HCT116 (cell line): ENCODE data around the gene GNB1L. TPM values are rescaled to one million over a fixed set of nuclear protein-coding genes. Genes with fewer than 3 reads are reported as not detected.

Source experiments
- ATAC-seq: fragments of 200-7000 bp; cut with Tn5 transposase; 2 replicates; pipeline ENCODE4 v1.9.1; 2020; ENCODE audit warnings: mild to moderate bottlenecking, moderate library complexity
- BruUV-seq: library from RNA; stranded (reverse); fragments of 400-500 nt; replicated peaks from 2 replicates; lab custom pipeline; 2021; lab: Mats Ljungman, UMichigan
- CTCF ChIA-PET: fragments of 300-600 bp; sonication (Branson Sonifier 250); formaldehyde crosslinking; loops from one replicate; lab custom pipeline; 2021; ENCODE audit warnings: antibody characterized with exemption; lab: Charles Lee
- POLR2A ChIA-PET: fragments of 300-600, 350-600 bp; sonication (Branson Sonifier 250); formaldehyde crosslinking; loops from one replicate; lab custom pipeline; 2021; ENCODE audit warnings: antibody characterized with exemption; lab: Charles Lee
- RAD21 ChIA-PET, 2 experiments: fragments of 300-600 bp; sonication (Branson Sonifier 250); formaldehyde crosslinking; loops; one replicate each; lab custom pipeline; 2023; ENCODE audit warnings: low total read pairs in 2 of 2; ENCODE audit not compliant: uncharacterized antibody in 2 of 2, unreplicated experiment in 2 of 2, low non-redundant PET in 1 of 2; lab: Charles Lee
- DNase-seq: peaks from one replicate; pipeline ENCODE4 v3.0.0-alpha.2; 2010; ENCODE audit warnings: low read depth, low spot score
- H2AFZ ChIP-seq: fragments of 200-600 bp; shearing (Covaris generic), sonication (generic); 2 replicates; pipeline ENCODE4 v1.6.1; 2017; ENCODE audit warnings: low read depth, mixed run types, mixed read lengths, antibody characterized with exemption, low read length; ENCODE audit not compliant: poor library complexity, severe bottlenecking
- H3K27ac ChIP-seq: 2 replicates; pipeline ENCODE4 v1.5.1; 2012; ENCODE audit warnings: low read depth, low read length
- H3K27me3 ChIP-seq: fragments of 200-600 bp; sonication (generic); 2 replicates; pipeline ENCODE4 v1.6.1; 2016; ENCODE audit warnings: mixed run types, low read length, mixed read lengths; ENCODE audit not compliant: insufficient read depth
- H3K36me3 ChIP-seq, 2 experiments: fragments of 200-500 bp in 1 of 2; fragments of 200-600 bp in 1 of 2; sonication (Bioruptor generic) in 1 of 2; sonication (generic) in 1 of 2; 2 replicates each; pipeline versions ENCODE4 v1.5.1 to v1.6.1; 2014 to 2016; ENCODE audit warnings: low read length in 2 of 2, inconsistent platforms in 1 of 2, mixed read lengths in 1 of 2, mixed run types in 1 of 2; ENCODE audit not compliant: insufficient read depth in 2 of 2, control insufficient read depth in 1 of 2
- H3K4me1 ChIP-seq, 2 experiments: fragments of 200-600 bp in 1 of 2; sonication (generic) in 1 of 2; 2 replicates each; pipeline versions ENCODE4 v1.5.1 to v1.6.1; 2012 to 2017; ENCODE audit warnings: low read length in 2 of 2, inconsistent platforms in 1 of 2, mild to moderate bottlenecking in 1 of 2, mixed read lengths in 1 of 2, mixed run types in 1 of 2, moderate library complexity in 1 of 2; ENCODE audit not compliant: insufficient read depth in 2 of 2, control insufficient read depth in 1 of 2
- H3K4me2 ChIP-seq: fragments of 200-600 bp; sonication (generic); 2 replicates; pipeline ENCODE4 v1.6.1; 2017; ENCODE audit warnings: mixed run types, low read length, mixed read lengths
- H3K4me3 ChIP-seq, 2 experiments: fragments of 200-600 bp in 1 of 2; sonication (generic) in 1 of 2; replicated peaks in 1 of 2; 2 replicates each; pipeline ENCODE4 v1.5.1; 2011 to 2016; ENCODE audit warnings: low read length in 2 of 2, control low read depth in 1 of 2, low read depth in 1 of 2, mild to moderate bottlenecking in 1 of 2, mixed read lengths in 1 of 2, mixed run types in 1 of 2
- H3K79me2 ChIP-seq: fragments of 200-600 bp; sonication (generic); 2 replicates; pipeline ENCODE4 v1.6.1; 2017; ENCODE audit warnings: mild to moderate bottlenecking, mixed run types, low read length, moderate library complexity, mixed read lengths; ENCODE audit not compliant: insufficient read depth
- H3K9ac ChIP-seq: fragments of 200-600 bp; sonication (generic); 2 replicates; pipeline ENCODE4 v1.6.1; 2016; ENCODE audit warnings: low read length, mixed read lengths
- H3K9me2 ChIP-seq: fragments of 200-600 bp; sonication (generic), shearing (Covaris generic); 2 replicates; pipeline ENCODE4 v1.6.1; 2017; ENCODE audit warnings: mixed run types, mild to moderate bottlenecking, moderate library complexity; ENCODE audit not compliant: insufficient read depth
- H3K9me3 ChIP-seq, 2 experiments: fragments of 200-500 bp in 1 of 2; fragments of 200-600 bp in 1 of 2; sonication (Bioruptor generic) in 1 of 2; sonication (generic) in 1 of 2; 2 replicates each; pipeline ENCODE4 v1.6.1; 2014 to 2017; ENCODE audit warnings: low read length in 2 of 2, mixed read lengths in 2 of 2, inconsistent platforms in 1 of 2, low read depth in 1 of 2, mild to moderate bottlenecking in 1 of 2, mixed run types in 1 of 2, moderate library complexity in 1 of 2; ENCODE audit not compliant: control insufficient read depth in 1 of 2, insufficient read depth in 1 of 2
- H4K20me1 ChIP-seq: fragments of 200-600 bp; sonication (generic), shearing (Covaris generic); 2 replicates; pipeline ENCODE4 v1.6.1; 2017; ENCODE audit warnings: mixed run types, mild to moderate bottlenecking, moderate library complexity; ENCODE audit not compliant: insufficient read depth
- CBX3 ChIP-seq: IDR thresholded peaks from 2 replicates; pipeline ENCODE4 v1.6.1; 2012; ENCODE audit warnings: low read depth
- CEBPB ChIP-seq: IDR thresholded peaks from 2 replicates; pipeline ENCODE4 v1.6.1; 2012; ENCODE audit warnings: low read depth
- ELF1 ChIP-seq: IDR thresholded peaks from 2 replicates; pipeline ENCODE4 v1.6.1; 2012; ENCODE audit warnings: low read depth, borderline replicate concordance
- EZH2 ChIP-seq: fragments of 200-600 bp; sonication (generic); IDR thresholded peaks from 2 replicates; pipeline ENCODE4 v1.6.1; 2017; ENCODE audit warnings: antibody characterized with exemption, mixed run types
- EZH2phosphoT487 ChIP-seq: fragments of 200-600 bp; IDR thresholded peaks from 2 replicates; pipeline ENCODE4 v1.6.1; 2018; ENCODE audit warnings: antibody characterized with exemption, borderline replicate concordance
- FOSL1 ChIP-seq: IDR thresholded peaks from 2 replicates; pipeline ENCODE4 v1.6.1; 2012; ENCODE audit warnings: low read depth
- MAX ChIP-seq: IDR thresholded peaks from 2 replicates; pipeline ENCODE4 v1.6.1; 2012
- POLR2A ChIP-seq: IDR thresholded peaks from 2 replicates; pipeline ENCODE4 v1.7.0; 2011; ENCODE audit warnings: borderline replicate concordance; ENCODE audit not compliant: insufficient read depth, insufficient read length; ENCODE audit errors: extremely low read depth
- POLR2AphosphoS5 ChIP-seq: IDR thresholded peaks from 2 replicates; pipeline ENCODE4 v1.6.1; 2011; ENCODE audit warnings: mild to moderate bottlenecking, low read depth, low read length, moderate library complexity
- RAD21 ChIP-seq: IDR thresholded peaks from 2 replicates; pipeline ENCODE4 v1.6.1; 2012; ENCODE audit warnings: low read depth, mild to moderate bottlenecking
- SIN3A ChIP-seq: IDR thresholded peaks from 2 replicates; pipeline ENCODE4 v1.6.1; 2012; ENCODE audit warnings: low read depth
- SP1 ChIP-seq: IDR thresholded peaks from 2 replicates; pipeline ENCODE4 v1.6.1; 2012; ENCODE audit warnings: low read depth
- SRF ChIP-seq: IDR thresholded peaks from 2 replicates; pipeline ENCODE4 v1.6.1; 2012; ENCODE audit warnings: low read depth
- YY1 ChIP-seq: IDR thresholded peaks from 2 replicates; pipeline ENCODE4 v1.6.1; 2011; ENCODE audit warnings: low read length, low read depth, moderate library complexity, mild to moderate bottlenecking; ENCODE audit not compliant: insufficient replicate concordance; ENCODE audit errors: extremely low read depth
- ZBTB33 ChIP-seq: IDR thresholded peaks from 2 replicates; pipeline ENCODE4 v1.6.1; 2011; ENCODE audit warnings: mild to moderate bottlenecking, low read length, moderate library complexity; ENCODE audit not compliant: insufficient replicate concordance; ENCODE audit errors: extremely low read depth
- ZFX ChIP-seq: fragments of 450-650 bp; IDR thresholded peaks from 2 replicates; pipeline ENCODE4 v1.6.1; 2017
- intact Hi-C: fragments of 100-400 bp; cut with micrococcal nuclease; formaldehyde crosslinking; loops from 2 replicates; pipeline ENCODE4 v1.10.0; 2022
- total RNA-seq: library from RNA; stranded (reverse); gene quantifications from one replicate; pipeline ENCODE4 v1.2.1, GENCODE V29; 2021; ENCODE audit not compliant: unreplicated experiment

The GNB1L gene
- total RNA-seq, 1 experiment from 2014 or later: 12.1 TPM

- no TSS peak for BruUV-seq
- ChIA-PET CTCF (interaction anchor here (0.6 kb wide), 1 partner anchor 21 kb away, joined by 3 read pairs; no protein-coding TSS in a partner anchor), POLR2A (no interaction called here), RAD21 (no interaction called here)
- Histone ChIP-seq H3K27me3 (no peaks in the 10 kb centered on the region), H3K4me1 (peaks cover 0 to 4% of the 10 kb centered on the region in 2 experiments; a peak in 1 of 4 replicates), H3K27ac (no peak overlapping the region), H4K20me1 (no peaks in the 10 kb centered on the region), H3K9ac (no peak overlapping the region), H3K9me3 (no peaks in the 10 kb centered on the region), H3K36me3 (no peaks in the 10 kb centered on the region), H3K4me2 (no peak overlapping the region), H3K9me2 (no peaks in the 10 kb centered on the region), H3K4me3 (no peak overlapping the region), H3K79me2 (no peaks in the 10 kb centered on the region), H2AFZ (no peak overlapping the region)
- intact Hi-C loops: no loop called here
- DNase-seq: no peak
- no peak for ATAC-seq
- no peak for TF ChIP-seq CEBPB
- no peak for TF ChIP-seq EZH2phosphoT487
- TF ChIP-seq POLR2A: no peak
- no peak for TF ChIP-seq EZH2
- TF ChIP-seq ZBTB33: no peak
- TF ChIP-seq CBX3: no peak
- no peak for TF ChIP-seq ELF1
- TF ChIP-seq ZFX: no peak
- TF ChIP-seq YY1: no peak
- no peak for TF ChIP-seq SIN3A
- TF ChIP-seq MAX: no peak
- TF ChIP-seq FOSL1: no peak
- no peak for TF ChIP-seq SRF
- no peak for TF ChIP-seq SP1
- TF ChIP-seq POLR2AphosphoS5: no peak
- no peak for TF ChIP-seq RAD21
These were observed 54.4 kb downstream of the GNB1L start for GRCh38 chr22:19800306-19800705.
